HepG2 (cell line): ENCODE measurements around the gene USP27X. TPM values are rescaled to one million over a fixed set of nuclear protein-coding genes. Genes with fewer than 3 reads are reported as not detected.

Experiments used
- ARID5B ChIP-seq: IDR thresholded peaks from 2 replicates; pipeline ENCODE4 v1.4.0; 2020; ENCODE audit warnings: mild to moderate bottlenecking, missing genetic modification reagents
- BCLAF1 ChIP-seq: fragments of 450-650 bp; IDR thresholded peaks from 2 replicates; pipeline ENCODE4 v1.6.1; 2017; ENCODE audit warnings: mild to moderate bottlenecking
- FOXP4 ChIP-seq: sonication (generic); formaldehyde crosslinking; IDR thresholded peaks from 2 replicates; pipeline ENCODE4 v1.4.0; 2020; ENCODE audit warnings: missing genetic modification reagents
- HDAC1 ChIP-seq: sonication (generic); formaldehyde crosslinking; IDR thresholded peaks from 2 replicates; pipeline ENCODE4 v1.5.1; 2020; ENCODE audit warnings: mild to moderate bottlenecking, missing genetic modification reagents
- HNF1A ChIP-seq, 2 experiments: sonication (generic) in 1 of 2; formaldehyde crosslinking in 1 of 2; IDR thresholded peaks; 2 replicates each; pipeline versions ENCODE4 v1.4.0 to v1.6.1; 2016 to 2020; ENCODE audit warnings: borderline replicate concordance in 1 of 2, low read depth in 1 of 2, mild to moderate bottlenecking in 1 of 2, missing genetic modification reagents in 1 of 2
- MED1 ChIP-seq: sonication (generic); formaldehyde crosslinking; IDR thresholded peaks from 2 replicates; pipeline ENCODE4 v1.4.0; 2020; ENCODE audit warnings: missing genetic modification reagents
- NR2F6 ChIP-seq, 2 experiments: IDR thresholded peaks; 2 replicates each; pipeline ENCODE4 v1.6.1; 2016; ENCODE audit warnings: antibody characterized with exemption in 1 of 2, mild to moderate bottlenecking in 1 of 2
- ONECUT2 ChIP-seq: sonication (generic); formaldehyde crosslinking; IDR thresholded peaks from 2 replicates; pipeline ENCODE4 v1.4.0; 2020; ENCODE audit warnings: missing genetic modification reagents
- RARG ChIP-seq: sonication (generic); formaldehyde crosslinking; IDR thresholded peaks from 2 replicates; pipeline ENCODE4 v1.4.0; 2020; ENCODE audit warnings: low read depth, mild to moderate bottlenecking, missing genetic modification reagents
- RBM39 ChIP-seq: fragments of 200-400 bp; formaldehyde crosslinking; IDR thresholded peaks from one replicate; pipeline ENCODE4 v1.6.1; 2018; ENCODE audit warnings: antibody characterized with exemption, mild to moderate bottlenecking, low read depth, low read length; ENCODE audit not compliant: poor library complexity, severe bottlenecking
- RXRA ChIP-seq: sonication (generic); formaldehyde crosslinking; IDR thresholded peaks from 2 replicates; pipeline ENCODE4 v1.5.1; 2020; ENCODE audit warnings: missing genetic modification reagents
- ZFP36L2 ChIP-seq: sonication (generic); formaldehyde crosslinking; IDR thresholded peaks from 2 replicates; pipeline ENCODE4 v1.4.0; 2020; ENCODE audit warnings: missing genetic modification reagents
- ZNF225 ChIP-seq: sonication (generic); formaldehyde crosslinking; IDR thresholded peaks from 2 replicates; pipeline ENCODE4 v1.4.0; 2020; ENCODE audit warnings: mild to moderate bottlenecking, missing genetic modification reagents
- ZNF235 ChIP-seq: sonication (generic); formaldehyde crosslinking; IDR thresholded peaks from 2 replicates; pipeline ENCODE4 v1.8.1; 2023; ENCODE audit warnings: mild to moderate bottlenecking, missing genetic modification reagents, borderline replicate concordance
- ZNF350 ChIP-seq: sonication (generic); formaldehyde crosslinking; IDR thresholded peaks from 2 replicates; pipeline ENCODE4 v1.4.0; 2020; ENCODE audit warnings: mild to moderate bottlenecking, low read depth, missing genetic modification reagents, borderline replicate concordance
- ZNF777 ChIP-seq: sonication (generic); formaldehyde crosslinking; IDR thresholded peaks from 2 replicates; pipeline ENCODE4 v1.4.0; 2020; ENCODE audit warnings: missing genetic modification reagents
- ZSCAN29 ChIP-seq: sonication (generic); formaldehyde crosslinking; conservative IDR thresholded peaks from 2 replicates; pipeline ENCODE4 v1.4.0; 2020; ENCODE audit warnings: mild to moderate bottlenecking, missing genetic modification reagents
- polyA plus RNA-seq, 8 experiments: library from polyadenylated mRNA; depleted of rRNA in 3 of 8; stranded (reverse) in 7 of 8; unstranded in 1 of 8; fragments of >200 nt; fragmentation: Illumina TruSeq in 4 of 8; extraction: Trizol in 4 of 8; gene quantifications; 2 replicates each; pipeline versions ENCODE4 v1.2.1 to v1.2.3, GENCODE V29; 2011 to 2016; ENCODE audit warnings: low read depth in 4 of 8, missing spikeins in 1 of 8, mixed read lengths in 1 of 8; ENCODE audit not compliant: insufficient read depth in 1 of 8
- total RNA-seq, 5 experiments: library from RNA; depleted of rRNA; stranded (reverse); fragments of >200 nt; fragmentation: Illumina TruSeq; extraction: Trizol; gene quantifications; 2 replicates each; pipeline ENCODE4 v1.2.3, GENCODE V29; 2016; ENCODE audit warnings: low read depth in 1 of 5

USP27X gene
- total and polyA plus RNA-seq, 2 of the 13 experiments (the other 11 are each of a cell fraction or from before 2014, with no cell fraction given), result 7.2 to 9.7 TPM

GRCh38 chrX:49842621-49843020 lies 36.7 kb upstream of the USP27X start (continued):
- TF ChIP-seq ZNF350 (CRISPR knock-in tag) (no peak), ONECUT2 (no peak), HNF1A (IDR thresholded peaks at IDR 0.05; ENCODE audit: low read depth) (peak; percentile 95), HNF1A (CRISPR knock-in tag; IDR thresholded peaks at IDR 0.05; ENCODE audit: borderline replicate concordance) (peak; percentile 95), ZNF225 (CRISPR knock-in tag) (no peak), ZNF777 (CRISPR knock-in tag) (no peak), FOXP4 (CRISPR knock-in tag) (peak; percentile 84), ARID5B (peak; percentile 81; the same call in 1 of the 2 replicates), RARG (CRISPR knock-in tag) (no peak), RXRA (no peak), BCLAF1 (no peak), NR2F6 (IDR thresholded peaks at IDR 0.05) (peak; percentile 51; the same call in 1 of the 2 replicates), NR2F6 (CRISPR knock-in tag; IDR thresholded peaks at IDR 0.05) (peak; percentile 22; the same call in 1 of the 2 replicates), ZSCAN29 (no peak), ZNF235 (CRISPR knock-in tag) (no peak), HDAC1 (CRISPR knock-in tag) (0 out of 2 replicates have a peak, but pooled peaks have one; percentile 38), ZFP36L2 (CRISPR knock-in tag) (no peak), MED1 (peak; percentile 89), RBM39 (no peak)
